ENCODE data around the gene NDUFS7.

The NDUFS7 gene

DNA sequence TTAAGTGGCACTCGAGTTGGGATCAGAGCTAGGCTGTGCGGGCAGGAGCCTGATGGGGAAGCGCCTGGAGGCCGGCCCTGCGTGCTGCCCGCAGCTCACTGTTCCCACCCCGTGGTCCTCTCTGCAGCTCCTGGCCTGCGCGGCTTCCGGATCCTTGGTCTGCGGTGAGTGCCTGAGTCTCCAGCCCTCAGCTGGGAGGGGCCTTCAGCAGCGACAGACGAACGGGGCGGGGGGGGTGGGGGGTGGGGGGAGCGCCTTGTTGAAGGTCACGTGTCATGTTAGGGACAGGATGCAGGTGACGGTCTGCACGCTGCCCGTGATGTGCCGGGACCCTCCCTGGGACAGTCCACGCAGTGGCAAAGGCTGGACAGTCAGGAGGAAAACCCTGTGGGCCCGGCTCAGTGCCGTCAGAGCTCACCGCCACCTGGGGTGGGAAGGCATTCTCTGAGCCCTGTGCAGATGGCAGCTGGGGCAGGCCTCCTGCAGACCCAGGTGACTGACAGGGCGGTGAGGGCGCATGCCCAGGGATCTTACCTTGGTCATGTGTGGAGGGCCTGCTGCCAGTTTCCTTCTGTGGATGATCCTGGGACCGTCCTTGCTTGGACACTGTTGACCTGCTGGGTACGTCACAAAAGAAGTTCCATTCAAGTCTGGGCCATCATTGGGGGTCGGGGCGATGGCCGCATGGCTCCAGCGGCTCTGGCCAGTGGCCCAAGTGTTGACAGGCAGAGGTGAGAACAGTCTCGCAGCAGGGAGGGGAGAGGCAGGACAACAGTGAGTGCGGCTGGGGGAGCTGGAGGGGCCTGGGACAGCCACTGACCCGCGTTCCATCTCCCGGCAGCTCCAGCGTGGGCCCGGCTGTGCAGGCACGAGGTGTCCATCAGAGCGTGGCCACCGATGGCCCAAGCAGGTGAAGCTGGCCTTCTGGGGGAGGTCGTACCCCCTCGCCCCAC lies 4.3 kb downstream of the NDUFS7 start:
- no peak overlapping the region for H3K4me3 ChIP-seq
- H3K27ac ChIP-seq = no peak overlapping the region
- no peak for DNase-seq (ENCODE audit: low spot score)
- TF ChIP-seq, protein P1, sequence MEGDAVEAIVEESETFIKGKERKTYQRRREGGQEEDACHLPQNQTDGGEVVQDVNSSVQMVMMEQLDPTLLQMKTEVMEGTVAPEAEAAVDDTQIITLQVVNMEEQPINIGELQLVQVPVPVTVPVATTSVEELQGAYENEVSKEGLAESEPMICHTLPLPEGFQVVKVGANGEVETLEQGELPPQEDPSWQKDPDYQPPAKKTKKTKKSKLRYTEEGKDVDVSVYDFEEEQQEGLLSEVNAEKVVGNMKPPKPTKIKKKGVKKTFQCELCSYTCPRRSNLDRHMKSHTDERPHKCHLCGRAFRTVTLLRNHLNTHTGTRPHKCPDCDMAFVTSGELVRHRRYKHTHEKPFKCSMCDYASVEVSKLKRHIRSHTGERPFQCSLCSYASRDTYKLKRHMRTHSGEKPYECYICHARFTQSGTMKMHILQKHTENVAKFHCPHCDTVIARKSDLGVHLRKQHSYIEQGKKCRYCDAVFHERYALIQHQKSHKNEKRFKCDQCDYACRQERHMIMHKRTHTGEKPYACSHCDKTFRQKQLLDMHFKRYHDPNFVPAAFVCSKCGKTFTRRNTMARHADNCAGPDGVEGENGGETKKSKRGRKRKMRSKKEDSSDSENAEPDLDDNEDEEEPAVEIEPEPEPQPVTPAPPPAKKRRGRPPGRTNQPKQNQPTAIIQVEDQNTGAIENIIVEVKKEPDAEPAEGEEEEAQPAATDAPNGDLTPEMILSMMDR (IDR thresholded peaks at IDR 0.05) = no peak

DNA sequence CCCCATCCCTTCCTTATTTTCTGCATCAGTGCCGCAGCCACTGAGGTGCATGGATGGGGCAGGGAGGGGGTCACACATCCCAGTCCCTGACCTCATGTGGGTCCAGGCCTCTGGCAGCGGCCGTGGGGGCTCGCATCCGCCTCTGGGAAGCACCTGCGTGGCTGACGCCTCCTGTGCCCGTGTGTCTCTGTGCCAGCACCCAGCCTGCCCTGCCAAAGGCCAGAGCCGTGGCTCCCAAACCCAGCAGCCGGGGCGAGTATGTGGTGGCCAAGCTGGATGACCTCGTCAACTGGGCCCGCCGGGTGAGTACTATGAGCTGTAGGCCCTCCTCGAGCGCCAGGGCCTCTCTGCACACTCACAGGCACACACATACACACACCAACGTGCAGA lies 4.9 kb downstream of the NDUFS7 start:
- no peak for DNase-seq (ENCODE audit: low spot score)
- TF ChIP-seq, protein P1 (IDR thresholded peaks at IDR 0.05) = no peak
- Histone ChIP-seq H3K4me3 (no peak overlapping the region), H3K27ac (no peak overlapping the region)

DNA sequence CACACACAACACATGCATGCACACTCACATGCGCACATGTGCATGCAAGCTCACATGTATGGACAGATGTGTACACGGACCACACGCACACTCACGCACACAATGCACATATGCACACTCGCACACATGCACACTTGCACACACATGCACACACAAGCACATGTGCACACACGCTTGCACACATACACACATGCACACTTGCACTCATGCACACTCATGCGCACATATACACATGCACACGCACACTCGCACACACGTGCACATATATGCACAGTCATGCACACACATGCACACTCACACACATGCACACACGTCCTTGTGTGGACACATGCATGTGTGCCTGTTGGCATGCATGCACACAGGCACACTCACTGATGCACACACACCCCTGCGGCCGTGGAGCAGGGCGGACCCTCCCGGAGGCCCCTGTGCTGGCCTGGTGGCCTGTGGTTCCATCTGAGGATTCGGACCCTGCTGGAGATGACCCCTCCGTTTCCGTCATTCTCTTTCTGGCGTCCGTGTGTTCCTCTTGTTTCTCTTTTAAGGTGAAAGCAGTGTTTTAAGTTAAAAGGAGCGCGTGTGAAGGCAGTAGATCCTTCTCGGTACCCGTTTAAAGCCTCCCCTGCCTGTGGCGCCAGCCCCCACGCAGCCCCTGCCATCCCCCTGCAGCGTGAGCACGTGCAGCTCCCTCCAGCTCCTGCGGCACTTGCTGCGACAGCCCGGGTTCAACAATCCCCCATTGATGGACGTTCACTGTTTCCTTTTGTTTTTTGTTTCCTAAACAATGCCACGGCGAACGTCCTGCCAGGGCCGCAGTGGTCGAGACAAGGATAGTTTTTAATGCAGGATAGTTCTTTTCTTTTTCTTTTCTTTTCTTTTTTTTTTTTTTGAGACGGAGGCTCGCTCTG lies 5.6 kb downstream of the NDUFS7 start:
- Histone ChIP-seq H3K27ac (no peak overlapping the region), H3K4me3 (no peak overlapping the region)

DNA sequence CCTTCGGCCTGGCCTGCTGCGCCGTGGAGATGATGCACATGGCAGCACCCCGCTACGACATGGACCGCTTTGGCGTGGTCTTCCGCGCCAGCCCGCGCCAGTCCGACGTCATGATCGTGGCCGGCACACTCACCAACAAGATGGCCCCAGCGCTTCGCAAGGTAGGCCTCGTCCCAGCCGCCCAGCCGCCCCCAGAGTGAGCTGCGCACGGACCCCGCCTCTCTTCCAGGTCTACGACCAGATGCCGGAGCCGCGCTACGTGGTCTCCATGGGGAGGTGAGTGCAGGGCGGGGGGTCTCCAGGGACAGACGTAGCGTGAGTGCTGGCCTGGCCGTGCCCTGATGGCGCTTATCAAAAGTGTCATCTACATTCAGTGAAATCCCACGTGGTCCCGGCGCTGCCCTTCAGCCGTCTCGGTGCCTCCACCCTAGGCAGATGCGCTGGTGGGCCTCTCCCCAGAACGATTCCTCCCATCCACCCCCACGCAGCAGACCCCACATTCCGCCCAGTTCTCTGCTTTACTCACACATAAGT lies 7.2 kb downstream of the NDUFS7 start:
- TF ChIP-seq, protein P1 (IDR thresholded peaks at IDR 0.05) = no peak
- no peak for DNase-seq (ENCODE audit: low spot score)
- H3K27ac ChIP-seq = no peak overlapping the region
- no peak overlapping the region for H3K4me3 ChIP-seq

More for the DNA sequence above, 5.6 kb downstream of the NDUFS7 start:
- TF ChIP-seq, protein P1 (IDR thresholded peaks at IDR 0.05) = no peak
- DNase-seq (ENCODE audit: low spot score) = no peak

DNA sequence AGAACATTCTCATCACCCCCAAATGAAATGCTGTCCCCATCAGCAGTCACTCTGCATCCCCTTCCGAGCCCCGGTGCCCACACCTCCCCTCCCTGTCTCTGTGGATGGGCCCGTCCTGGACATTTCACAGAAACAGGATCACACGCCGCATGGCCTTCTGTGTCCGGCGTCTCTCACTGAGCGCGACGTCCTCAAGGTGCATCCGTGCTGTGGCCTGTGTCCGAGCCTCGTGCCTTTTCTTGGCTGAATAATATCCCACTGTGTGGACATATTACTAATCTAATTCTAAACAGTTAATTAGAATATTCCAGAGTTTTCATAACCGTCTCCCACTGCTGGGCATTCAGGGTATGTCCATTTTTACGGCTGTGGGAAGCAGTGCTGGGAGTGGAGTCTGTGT lies 8.7 kb downstream of the NDUFS7 start:
- DNase-seq (ENCODE audit: low spot score) = no peak
- Histone ChIP-seq H3K27ac (no peak overlapping the region), H3K4me3 (no peak overlapping the region)
- TF ChIP-seq, protein P1 (IDR thresholded peaks at IDR 0.05) = no peak

DNA sequence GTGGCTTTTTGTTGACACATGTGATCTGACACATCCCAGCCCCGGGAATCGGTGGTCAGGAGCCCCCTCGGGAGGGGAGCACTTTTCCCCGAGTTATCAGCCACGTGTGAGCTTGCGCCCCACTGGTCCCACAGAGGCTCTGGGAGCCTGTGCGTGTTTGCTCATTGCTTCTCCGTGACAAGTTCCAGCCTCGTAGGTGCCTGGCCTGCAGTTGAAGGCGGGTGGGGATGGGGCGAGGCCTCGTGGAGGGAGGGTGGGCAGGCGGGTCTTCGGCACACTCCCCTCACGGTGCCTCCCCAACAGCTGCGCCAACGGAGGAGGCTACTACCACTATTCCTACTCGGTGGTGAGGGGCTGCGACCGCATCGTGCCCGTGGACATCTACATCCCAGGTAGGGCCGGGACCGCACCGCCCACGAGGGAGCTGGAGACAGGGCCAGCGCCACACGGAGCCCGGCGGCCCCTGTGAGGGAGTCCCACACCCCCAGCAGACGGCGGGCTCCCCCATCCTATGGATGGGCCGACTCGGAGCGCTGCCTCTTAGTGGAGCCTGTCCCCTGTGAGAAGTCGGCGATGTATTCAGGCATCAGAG lies 9.3 kb downstream of the NDUFS7 start:
- TF ChIP-seq, protein P1 (IDR thresholded peaks at IDR 0.05) = no peak
- H3K27ac ChIP-seq = no peak overlapping the region
- H3K4me3 ChIP-seq = no peak overlapping the region
- DNase-seq (ENCODE audit: low spot score) = no peak

Measured in coronary artery (tissue), 2 donors.